ENCODE data around the gene CXCR6.

- no peak for TF ChIP-seq ELF1 (CRISPR knock-in tag; IDR thresholded peaks at IDR 0.05)
- TF ChIP-seq BHLHE40 (IDR thresholded peaks at IDR 0.05; ENCODE audit: low read length): no peak
- no peak for TF ChIP-seq ZNF496 (CRISPR knock-in tag; IDR thresholded peaks at IDR 0.05; ENCODE audit: insufficient replicate concordance)
- no peak for TF ChIP-seq KDM5B (CRISPR knock-in tag; IDR thresholded peaks at IDR 0.05; ENCODE audit: borderline replicate concordance)
- TF ChIP-seq ZNF468 (CRISPR knock-in tag; IDR thresholded peaks at IDR 0.05): no peak
- no peak for TF ChIP-seq NR2F1 (CRISPR knock-in tag; IDR thresholded peaks at IDR 0.05)
- TF ChIP-seq ZNF639 (CRISPR knock-in tag; conservative IDR thresholded peaks at IDR 0.05): no peak
Observed at GRCh38 chr3:45969116-45969515, 25.9 kb downstream of the CXCR6 start.
